Esophagus (tissue), 2 donors: ENCODE measurements around the gene GRIN1. TPM values are rescaled to one million over a fixed set of nuclear protein-coding genes. Genes with fewer than 3 reads are reported as not detected.

Experiments used
- H3K27ac ChIP-seq, 2 donors: one replicate each; pipeline ENCODE4 v1.5.1; 2013; ENCODE audit warnings: low read depth in 2 of 2, mild to moderate bottlenecking in 2 of 2, inconsistent platforms in 1 of 2, low read length in 1 of 2, moderate library complexity in 1 of 2
- H3K27me3 ChIP-seq, 2 donors: one replicate each; pipeline ENCODE4 v1.6.1; 2013; ENCODE audit warnings: low read length in 2 of 2, control low read depth in 1 of 2, mild to moderate bottlenecking in 1 of 2; ENCODE audit not compliant: insufficient read depth in 2 of 2, control insufficient read depth in 1 of 2
- H3K36me3 ChIP-seq, 2 donors: one replicate each; pipeline ENCODE4 v1.6.1; 2013; ENCODE audit warnings: low read length in 1 of 2; ENCODE audit not compliant: control insufficient read depth in 2 of 2, insufficient read depth in 2 of 2
- H3K4me1 ChIP-seq, 2 donors: one replicate each; pipeline ENCODE4 v1.6.1; 2013; ENCODE audit warnings: low read length in 1 of 2; ENCODE audit not compliant: control insufficient read depth in 2 of 2, insufficient read depth in 2 of 2
- H3K4me3 ChIP-seq, 2 donors: one replicate each; pipeline ENCODE4 v1.5.1; 2013; ENCODE audit warnings: low read length in 2 of 2, mild to moderate bottlenecking in 2 of 2, low read depth in 1 of 2, moderate library complexity in 1 of 2
- H3K9me3 ChIP-seq, 2 donors: one replicate each; pipeline ENCODE4 v1.6.1; 2013; ENCODE audit warnings: mild to moderate bottlenecking in 2 of 2, low read depth in 1 of 2, low read length in 1 of 2, moderate library complexity in 1 of 2; ENCODE audit not compliant: control insufficient read depth in 2 of 2, insufficient read depth in 1 of 2
- WGBS, 2 donors: extraction: QIAGEN DNeasy Blood & Tissue Kit; methylation state at CpG; one replicate each; pipeline ENCODE4 v1.1.7; 2013; 5-methylcytosine and 5-hydroxymethylcytosine counted together
- polyA plus RNA-seq, 2 donors: library from polyadenylated mRNA; stranded (reverse); fragments of 200-250 nt; gene quantifications; one replicate each; pipeline ENCODE4 v1.2.3, GENCODE V29; 2013
- donor health status: healthy with polysubstance abuse.
- donor health status: Bipolar disorder and iron deficiency.

The GRIN1 gene
- polyA plus RNA-seq, 2 donors, result 0.06 to 0.14 TPM

GRCh38 chr9:137147091-137147792 is 8.3 kb downstream of the GRIN1 start:
- Histone ChIP-seq H3K27ac (no peak overlapping the region), H3K9me3 (peaks cover 0 to 3% of the 10 kb centered on the region in 2 donors), H3K4me1 (peaks cover 0 to 5% of the 10 kb centered on the region in 2 donors), H3K27me3 (peaks cover 0 to 2% of the 10 kb centered on the region in 2 donors), H3K4me3 (no peak overlapping the region), H3K36me3 (no peaks in the 10 kb centered on the region)
- 77 to 81% methylated on average over 26 of the region's 26 CpGs for WGBS, 2 donors

DNA sequence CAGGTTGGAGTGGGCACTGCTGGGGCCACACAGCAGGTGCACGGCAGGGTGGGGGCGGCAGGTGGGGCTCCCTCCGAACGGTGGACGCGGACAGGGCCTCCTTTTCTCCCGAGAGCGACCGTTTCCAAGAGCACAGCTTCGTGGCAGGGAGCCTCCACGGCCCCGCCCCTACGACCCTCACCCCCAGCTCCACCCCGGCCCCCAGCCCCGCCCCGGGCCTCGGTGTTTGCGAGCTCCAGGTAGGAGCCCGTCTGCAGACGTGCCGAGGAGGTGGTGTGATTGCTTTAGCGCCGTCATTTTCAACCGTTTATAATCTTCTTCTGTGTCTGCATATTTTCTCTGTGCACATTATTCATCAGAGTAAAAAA is 8.8 kb downstream of the GRIN1 start:
- Histone ChIP-seq H3K27me3 (peaks cover 0 to 2% of the 10 kb centered on the region in 2 donors), H3K36me3 (no peaks in the 10 kb centered on the region), H3K27ac (no peak overlapping the region), H3K9me3 (peaks cover 0 to 3% of the 10 kb centered on the region in 2 donors), H3K4me1 (peaks cover 0 to 5% of the 10 kb centered on the region in 2 donors), H3K4me3 (no peak overlapping the region)
- 25 to 31% methylated on average over 22 to 24 of the region's 24 CpGs for WGBS, 2 donors

- WGBS, 2 donors, result 67 to 72% methylated on average over 25 to 27 of the region's 27 CpGs
- Histone ChIP-seq H3K27ac (no peak overlapping the region), H3K4me3 (no peak overlapping the region), H3K36me3 (no peaks in the 10 kb centered on the region), H3K4me1 (peaks cover 0 to 5% of the 10 kb centered on the region in 2 donors), H3K9me3 (peaks cover 0 to 3% of the 10 kb centered on the region in 2 donors), H3K27me3 (peaks cover 0 to 2% of the 10 kb centered on the region in 2 donors)
Measured at GRCh38 chr9:137148242-137148641, 9.3 kb downstream of the GRIN1 start.

GRCh38 chr9:137148661-137149060 is 9.7 kb downstream of the GRIN1 start:
- 83 to 89% methylated on average over 15 to 19 of the region's 19 CpGs for WGBS, 2 donors
- H3K27me3 ChIP-seq, result peaks cover 0 to 2% of the 10 kb centered on the region in 2 donors

DNA sequence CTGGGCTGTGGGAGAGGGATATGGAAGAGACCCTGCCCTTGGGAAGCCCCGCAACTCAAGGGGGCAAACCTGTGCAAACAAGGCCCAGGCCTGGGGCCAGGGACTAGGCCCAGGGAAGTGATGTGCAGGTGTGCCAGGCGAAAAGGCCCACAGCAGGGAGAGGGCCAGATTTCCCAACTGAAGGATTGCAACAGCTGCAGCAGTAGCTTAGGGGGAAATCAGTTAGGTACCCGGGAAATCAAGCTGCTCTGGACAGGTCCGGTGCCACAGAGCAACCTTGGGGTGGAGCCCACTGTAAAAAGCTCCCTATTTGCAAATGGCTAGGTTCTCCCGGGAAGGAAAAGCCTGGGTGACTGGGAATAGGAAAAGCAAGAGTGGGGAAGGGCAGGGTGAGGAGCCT is 10.4 kb downstream of the GRIN1 start:
- WGBS, 2 donors, result 73 to 80% methylated on average over 5 of the region's 5 CpGs
- Histone ChIP-seq H3K4me1 (peaks cover 0 to 5% of the 10 kb centered on the region in 2 donors), H3K27me3 (peaks cover 0 to 2% of the 10 kb centered on the region in 2 donors), H3K27ac (no peak overlapping the region), H3K9me3 (peaks cover 0 to 6% of the 10 kb centered on the region in 2 donors), H3K4me3 (no peak overlapping the region), H3K36me3 (no peaks in the 10 kb centered on the region)

More at GRCh38 chr9:137148661-137149060, 9.7 kb downstream of the GRIN1 start:
- Histone ChIP-seq H3K27ac (no peak overlapping the region), H3K4me3 (no peak overlapping the region), H3K36me3 (no peaks in the 10 kb centered on the region), H3K9me3 (peaks cover 0 to 6% of the 10 kb centered on the region in 2 donors), H3K4me1 (peaks cover 0 to 5% of the 10 kb centered on the region in 2 donors)

- Histone ChIP-seq H3K4me1 (peaks cover 0 to 5% of the 10 kb centered on the region in 2 donors), H3K27ac (no peak overlapping the region), H3K27me3 (peaks cover 0 to 2% of the 10 kb centered on the region in 2 donors), H3K4me3 (no peak overlapping the region), H3K9me3 (peaks cover 0 to 6% of the 10 kb centered on the region in 2 donors), H3K36me3 (no peaks in the 10 kb centered on the region)
- 51 to 57% methylated on average over 20 of the region's 20 CpGs for WGBS, 2 donors
Measured at GRCh38 chr9:137149942-137150616, 11.1 kb downstream of the GRIN1 start.

DNA sequence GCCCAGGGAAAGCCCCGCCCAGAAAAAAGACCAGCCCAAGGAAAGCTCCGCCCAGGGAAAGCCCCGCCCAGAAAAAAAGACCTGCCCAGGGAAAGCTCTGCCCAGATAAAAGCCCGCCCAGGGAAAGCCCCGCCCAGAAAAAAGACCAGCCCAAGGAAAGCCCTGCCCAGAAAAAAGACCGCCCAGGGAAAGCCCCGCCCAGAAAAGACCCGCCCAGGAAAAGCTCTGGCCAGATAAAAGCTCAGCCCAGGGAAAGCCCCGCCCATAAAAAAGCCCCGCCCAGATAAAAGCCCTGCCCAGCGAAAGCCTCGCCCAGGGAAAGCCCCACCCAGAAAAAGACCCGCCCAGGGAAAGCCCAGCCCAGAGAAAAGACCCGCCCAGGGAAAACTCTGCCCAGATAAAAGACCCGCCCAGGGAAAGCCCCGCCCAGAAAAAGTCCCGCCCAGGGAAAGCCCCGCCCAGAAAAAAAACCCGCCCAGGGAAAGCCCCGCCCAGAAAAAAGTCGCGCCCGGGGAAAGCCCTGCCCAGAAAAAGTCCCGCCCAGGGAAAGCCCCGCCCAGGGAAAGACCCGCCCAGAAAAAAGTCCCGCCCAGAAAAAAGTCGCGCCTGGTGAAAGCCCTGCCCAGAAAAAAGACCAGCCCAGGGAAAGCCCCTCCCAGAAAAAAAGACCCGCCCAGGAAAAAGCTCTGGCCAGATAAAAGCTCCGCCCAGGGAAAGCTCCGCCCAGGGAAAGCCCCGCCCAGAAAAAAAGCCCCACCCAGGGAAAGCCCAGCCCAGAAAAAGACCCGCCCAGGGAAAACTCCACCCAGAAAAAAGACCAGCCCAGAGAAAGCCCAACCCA is 11.9 kb downstream of the GRIN1 start:
- WGBS, 2 donors, result 23 to 36% methylated on average over 34 of the region's 34 CpGs
- H3K4me3 ChIP-seq, result no peak overlapping the region
- H3K27me3 ChIP-seq, result peaks cover 0 to 4% of the 10 kb centered on the region in 2 donors
- peaks cover 0 to 6% of the 10 kb centered on the region in 2 donors for H3K9me3 ChIP-seq
- H3K36me3 ChIP-seq, result no peaks in the 10 kb centered on the region
- H3K27ac ChIP-seq, result no peak overlapping the region
- H3K4me1 ChIP-seq, result peaks cover 0 to 5% of the 10 kb centered on the region in 2 donors

DNA sequence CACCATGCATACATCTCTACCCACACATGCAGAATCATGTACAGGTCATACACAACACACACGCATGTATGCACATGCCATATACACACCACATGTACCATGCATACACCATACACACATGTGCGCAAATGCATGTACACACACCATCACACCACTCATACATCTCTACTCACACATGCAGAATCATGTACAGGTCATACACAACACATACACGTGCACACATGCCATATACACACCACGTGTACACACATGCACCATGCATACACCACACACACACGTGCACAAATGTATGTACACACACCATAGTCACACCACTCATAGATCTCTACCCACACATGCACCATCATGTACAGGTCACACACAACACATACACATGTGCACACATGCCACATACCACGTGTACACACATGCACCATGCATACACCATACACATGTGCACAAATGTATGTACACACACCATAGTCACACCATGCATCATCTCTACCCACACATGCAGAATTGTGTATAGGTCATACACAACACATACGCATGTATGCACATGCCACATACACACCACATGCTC is 14.0 kb downstream of the GRIN1 start:
- H3K27ac ChIP-seq, result no peak overlapping the region
- WGBS, 2 donors, result 91% methylated on average over 7 of the region's 7 CpGs
- H3K27me3 ChIP-seq, result peaks cover 0 to 11% of the 10 kb centered on the region in 2 donors
- H3K9me3 ChIP-seq, result peaks cover 0 to 7% of the 10 kb centered on the region in 2 donors
- no peak overlapping the region for H3K4me3 ChIP-seq
- no peaks in the 10 kb centered on the region for H3K36me3 ChIP-seq
- H3K4me1 ChIP-seq, result peaks cover 0 to 7% of the 10 kb centered on the region in 2 donors
